SK-MEL-5 (cell line): ENCODE data around the gene TWIST2. TPM values are rescaled to one million over a fixed set of nuclear protein-coding genes. Genes with fewer than 3 reads are reported as not detected.

Source experiments
- DNase-seq: peaks from one replicate; pipeline ENCODE4 v3.0.0-alpha.2; 2016; ENCODE audit warnings: low read depth, low spot score
- in situ Hi-C: cut with HindIII; loops from 2 replicates; pipeline ENCODE4 v1.10.0; 2016; ENCODE audit warnings: low sequenced_read_pairs, high pct_unique_total_duplicates, low pct_unique_long_range_greater_than_20kb
- polyA plus RNA-seq, 2 experiments: library from polyadenylated mRNA; depleted of rRNA; stranded (reverse); fragments of >200 nt; gene quantifications; 2 replicates each; pipeline ENCODE4 v1.2.3, GENCODE V29; 2015
- total RNA-seq: library from RNA; depleted of rRNA; stranded (reverse); fragments of >200 nt; shearing (Covaris generic); gene quantifications from 2 replicates; pipeline ENCODE4 v1.2.3, GENCODE V29; 2014; rRNA removed

TWIST2 gene
- not detected in 2 replicates for total RNA-seq
- 0.65 and 0.94 TPM in 2 replicates for polyA plus RNA-seq (2015; cell fraction: cytosol; rRNA removed)
- polyA plus RNA-seq (2015; cell fraction: nucleus; rRNA removed): 0.33 TPM in 1 of 2 replicates, not detected in the other

DNA sequence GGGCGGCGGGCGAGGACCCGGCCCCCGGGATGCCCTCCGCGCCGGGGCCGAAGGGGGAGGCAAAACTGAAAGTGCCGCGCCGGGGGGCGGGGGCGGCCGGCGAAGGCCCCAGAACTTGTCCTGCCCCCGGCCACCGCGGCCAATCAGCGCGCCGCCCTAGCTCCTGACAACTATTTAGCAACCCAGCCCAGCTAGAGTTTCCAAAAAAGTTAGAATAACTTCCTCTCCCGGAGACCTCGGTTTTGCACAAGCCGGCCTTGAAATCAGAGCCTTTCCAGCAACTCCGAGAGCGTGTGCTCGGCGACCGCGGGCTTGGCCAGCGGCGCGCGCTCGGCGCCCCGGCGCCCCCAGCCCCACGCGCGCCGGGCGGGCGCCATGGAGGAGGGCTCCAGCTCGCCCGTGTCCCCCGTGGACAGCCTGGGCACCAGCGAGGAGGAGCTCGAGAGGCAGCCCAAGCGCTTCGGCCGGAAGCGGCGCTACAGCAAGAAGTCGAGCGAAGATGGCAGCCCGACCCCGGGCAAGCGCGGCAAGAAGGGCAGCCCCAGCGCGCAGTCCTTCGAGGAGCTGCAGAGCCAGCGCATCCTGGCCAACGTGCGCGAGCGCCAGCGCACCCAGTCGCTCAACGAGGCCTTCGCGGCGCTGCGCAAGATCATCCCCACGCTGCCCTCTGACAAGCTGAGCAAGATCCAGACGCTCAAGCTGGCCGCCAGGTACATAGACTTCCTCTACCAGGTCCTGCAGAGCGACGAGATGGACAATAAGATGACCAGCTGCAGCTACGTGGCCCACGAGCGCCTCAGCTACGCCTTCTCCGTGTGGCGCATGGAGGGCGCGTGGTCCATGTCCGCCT is at the start of gene TWIST2:
Gene TWIST2, plus strand, starts transcription at position 245 of the 850 bp plus-strand sequence. Its CDS starts 131 bp downstream, at position 376.
- in situ Hi-C loops: no loop called here
- DNase-seq: no peak

DNA sequence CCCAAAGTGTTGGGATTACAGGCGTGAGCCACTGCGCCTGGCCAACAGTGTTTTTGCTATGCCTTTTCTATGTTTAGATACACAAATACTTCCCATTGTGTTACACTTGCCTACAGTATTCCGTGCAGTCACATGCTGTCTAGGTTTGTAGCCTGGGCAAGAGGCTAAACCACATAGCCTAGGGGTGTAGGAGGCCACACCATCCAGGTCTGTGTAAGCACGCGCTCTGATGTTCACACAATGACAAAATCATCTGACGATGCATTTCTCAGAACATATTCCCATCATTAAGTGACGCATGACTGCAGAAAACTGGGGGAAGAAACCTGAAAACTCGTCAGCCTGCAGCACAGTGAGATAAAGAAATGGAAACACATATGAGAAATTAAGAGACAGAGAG is 46.1 kb upstream of the TWIST2 start:
- DNase-seq: peak; percentile 57
- in situ Hi-C loops: no loop called here

DNA sequence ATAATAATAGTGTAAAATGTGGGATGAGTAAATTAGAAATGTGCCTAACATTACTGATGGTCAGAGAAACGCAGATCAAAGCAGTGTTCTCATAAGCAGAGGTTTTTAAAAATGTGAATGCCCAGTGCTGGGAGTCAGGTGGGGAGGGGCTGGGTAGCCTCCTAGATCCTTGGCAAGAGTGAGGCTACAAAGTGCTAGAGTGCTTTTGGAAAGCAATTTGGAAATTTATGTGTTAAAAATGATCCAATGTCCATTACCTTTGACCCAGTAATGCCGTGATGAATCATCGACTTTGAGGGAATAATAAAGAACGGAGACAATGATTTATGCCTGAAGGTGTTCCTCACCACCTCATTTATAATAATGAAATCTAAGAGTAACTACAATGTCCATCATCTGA is 44.9 kb upstream of the TWIST2 start:
- in situ Hi-C loops: no loop called here
- no peak for DNase-seq

DNA sequence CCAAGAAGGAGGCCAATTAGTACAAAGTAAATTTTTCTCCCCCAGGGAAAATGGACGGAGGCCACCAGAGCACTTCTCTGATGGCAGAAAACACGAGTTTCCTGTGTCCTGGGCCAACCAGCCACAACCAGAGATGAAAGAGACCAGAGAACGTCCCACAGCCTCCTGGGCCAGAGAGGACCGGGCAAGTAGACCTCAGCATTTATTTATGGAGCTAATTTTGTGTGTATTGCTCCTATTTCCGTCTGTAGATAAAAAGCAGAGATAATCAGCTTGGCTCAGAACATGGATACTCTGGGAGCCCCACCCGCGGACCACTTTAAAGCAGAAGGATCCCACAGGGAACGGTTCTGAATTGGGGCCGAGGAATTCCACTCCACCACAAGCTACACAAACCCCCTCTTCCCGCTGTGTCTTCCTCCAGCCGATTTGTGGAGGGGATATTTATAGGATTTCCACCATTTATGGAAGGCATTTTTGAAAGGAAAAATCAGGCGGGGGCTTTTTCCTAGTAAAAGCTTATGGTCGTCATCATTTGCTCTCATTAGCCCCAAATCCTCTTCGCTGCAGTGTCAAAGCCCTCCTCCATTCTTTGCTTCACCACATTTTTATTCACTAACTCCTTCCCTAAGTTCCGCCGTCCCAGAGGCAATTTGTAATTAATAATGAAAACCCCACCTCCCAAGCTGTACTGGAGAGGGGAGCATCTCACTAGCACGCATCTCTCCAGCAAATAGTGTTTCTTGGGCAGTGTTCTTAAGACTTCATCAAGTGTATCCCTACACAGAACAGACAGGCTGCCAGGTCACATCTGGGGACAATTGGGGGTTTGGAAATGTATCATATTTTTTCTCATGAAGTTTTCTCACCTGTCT is 43.7 kb upstream of the TWIST2 start:
- DNase-seq: no peak
- in situ Hi-C loops: no loop called here

DNA sequence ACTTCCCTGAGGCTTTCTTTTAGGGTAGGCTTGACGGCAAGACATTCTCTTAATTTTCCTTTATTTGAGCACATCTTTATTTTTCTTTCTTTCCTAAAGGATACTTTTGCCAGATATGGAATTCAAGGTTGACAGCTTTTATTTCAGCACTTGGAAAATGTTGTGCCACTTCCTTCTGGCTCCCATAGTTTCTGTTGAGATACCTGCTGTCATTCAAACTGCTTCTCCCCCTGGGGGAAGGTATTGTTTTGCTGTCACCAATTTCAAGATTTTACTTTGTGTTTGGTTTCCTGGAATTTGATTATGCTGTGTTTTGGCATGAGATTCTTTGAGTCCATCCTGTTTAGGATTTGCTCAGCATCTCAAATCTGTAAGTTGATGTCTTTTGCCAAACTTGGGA is 39.1 kb upstream of the TWIST2 start:
- no peak for DNase-seq
- in situ Hi-C loops: no loop called here

DNA sequence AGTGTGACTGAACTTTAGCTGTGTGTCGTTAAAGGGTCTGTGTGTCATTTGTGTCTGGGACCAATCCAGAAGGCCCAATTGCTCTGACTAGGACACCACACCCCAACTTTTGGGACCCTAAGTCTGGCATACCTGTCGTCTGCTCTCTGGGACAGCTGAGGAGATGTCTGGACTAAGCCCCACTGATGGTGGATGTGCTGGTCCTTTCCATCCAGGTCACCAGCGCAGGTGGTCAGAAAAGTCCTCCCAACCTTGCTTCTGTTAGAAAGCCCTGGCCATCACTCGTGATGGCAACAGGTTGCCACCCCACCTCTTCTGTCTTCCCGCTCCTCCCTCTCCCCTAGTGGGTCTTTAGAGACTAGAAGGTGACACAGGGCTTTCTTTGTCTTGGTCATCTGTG is 37.6 kb upstream of the TWIST2 start:
- DNase-seq: no peak
- in situ Hi-C loops: no loop called here

DNA sequence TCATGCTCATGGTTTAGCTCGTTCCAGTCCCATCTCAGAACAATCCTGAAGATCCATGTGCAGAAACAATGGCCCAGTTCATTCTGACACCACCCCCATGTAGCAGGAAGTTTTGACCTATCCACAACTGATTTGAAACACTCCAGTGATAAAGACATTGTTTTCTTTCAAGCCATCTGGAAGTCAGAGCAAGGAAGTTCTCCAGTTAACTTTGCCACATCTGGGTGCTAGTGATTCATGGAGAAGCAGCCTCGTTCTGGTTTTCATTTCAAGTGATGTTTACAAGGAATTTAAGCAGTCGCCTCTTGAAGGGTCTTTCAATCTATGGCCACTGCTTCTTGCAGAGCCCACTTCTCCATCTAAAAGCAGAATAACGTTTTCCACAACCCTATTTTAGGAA is 36.6 kb upstream of the TWIST2 start:
- no peak for DNase-seq
- in situ Hi-C loops: no loop called here

DNA sequence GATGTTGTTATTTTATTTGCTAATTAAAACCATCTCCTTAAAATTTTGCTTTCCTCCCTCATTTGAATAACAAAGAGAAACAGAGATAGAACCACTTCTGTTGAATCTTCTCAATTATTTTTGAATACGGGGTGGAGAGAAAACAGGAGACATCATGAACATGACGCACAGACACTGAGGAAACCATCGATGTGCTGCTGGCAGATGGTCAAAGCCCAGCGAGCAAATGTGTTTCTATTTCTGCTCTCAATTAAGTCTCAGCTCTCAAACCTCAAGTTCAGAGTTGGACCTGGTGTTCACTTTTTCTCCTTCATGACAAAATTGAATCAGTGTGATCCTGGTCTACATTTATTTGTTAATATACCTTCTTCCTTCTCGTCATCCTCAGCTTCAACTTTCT is 36.1 kb upstream of the TWIST2 start:
- DNase-seq: no peak
- in situ Hi-C loops: no loop called here

DNA sequence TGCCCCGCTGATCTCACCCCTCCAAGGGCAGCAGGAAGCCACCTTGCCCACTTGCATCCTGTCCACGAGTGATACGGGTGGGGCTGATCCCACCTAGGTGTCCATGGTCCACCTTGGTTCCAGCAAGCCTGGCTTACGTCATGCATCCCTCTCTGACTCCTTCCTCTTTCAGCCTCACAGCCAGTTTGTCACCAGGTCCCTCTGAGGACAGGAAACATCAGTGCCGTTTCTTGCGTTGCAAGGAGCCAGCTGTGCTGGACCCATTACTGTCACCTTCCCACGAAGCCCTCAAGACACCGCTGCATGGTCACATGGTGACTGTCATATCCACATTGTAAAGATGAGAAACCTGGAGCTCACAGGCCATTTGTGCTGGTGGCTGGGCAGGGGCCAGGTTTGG is 34.8 kb upstream of the TWIST2 start:
- DNase-seq: no peak

DNA sequence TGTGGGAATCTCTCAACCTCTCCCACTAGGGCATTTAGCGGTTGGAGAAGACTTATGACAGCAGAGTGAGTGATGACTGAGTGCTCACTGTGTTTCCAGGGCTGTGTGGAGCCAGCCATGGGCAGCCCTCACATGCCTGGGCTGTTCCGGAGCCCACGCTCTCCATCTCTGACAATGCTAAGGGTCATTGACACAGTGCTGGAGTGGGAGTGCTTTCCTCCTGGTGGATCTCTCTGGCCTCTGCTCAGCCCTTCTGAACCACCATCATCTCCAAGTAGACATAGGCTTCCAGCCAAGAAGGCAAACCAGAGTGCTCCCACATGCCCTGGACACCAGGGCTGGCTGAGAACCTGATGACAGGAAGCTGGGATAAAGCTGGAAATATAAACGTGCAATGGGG is 33.1 kb upstream of the TWIST2 start:
- in situ Hi-C loops: no loop called here
- DNase-seq: no peak

More for the DNA sequence above, 34.8 kb upstream of the TWIST2 start:
- in situ Hi-C loops: no loop called here

DNA sequence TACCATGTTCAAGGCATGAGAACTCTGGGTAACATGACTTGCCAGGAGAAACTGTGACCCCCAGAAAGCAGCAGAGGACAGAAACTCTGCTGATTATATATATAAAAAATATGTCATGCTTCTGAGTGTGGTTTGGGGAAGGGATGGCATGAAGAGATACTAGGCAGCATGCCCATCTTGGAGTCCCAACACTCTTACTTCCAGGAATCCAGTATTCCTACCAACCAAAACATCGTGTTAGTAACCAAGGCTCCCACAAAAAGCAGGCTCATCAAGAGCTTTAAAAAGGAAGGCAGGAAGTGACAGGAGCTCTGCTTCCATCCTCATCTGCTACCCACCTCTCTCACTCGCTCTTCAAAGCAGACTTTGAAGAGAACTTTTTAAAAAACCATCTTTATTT is 31.6 kb upstream of the TWIST2 start:
- in situ Hi-C loops: no loop called here
- DNase-seq: no peak

DNA sequence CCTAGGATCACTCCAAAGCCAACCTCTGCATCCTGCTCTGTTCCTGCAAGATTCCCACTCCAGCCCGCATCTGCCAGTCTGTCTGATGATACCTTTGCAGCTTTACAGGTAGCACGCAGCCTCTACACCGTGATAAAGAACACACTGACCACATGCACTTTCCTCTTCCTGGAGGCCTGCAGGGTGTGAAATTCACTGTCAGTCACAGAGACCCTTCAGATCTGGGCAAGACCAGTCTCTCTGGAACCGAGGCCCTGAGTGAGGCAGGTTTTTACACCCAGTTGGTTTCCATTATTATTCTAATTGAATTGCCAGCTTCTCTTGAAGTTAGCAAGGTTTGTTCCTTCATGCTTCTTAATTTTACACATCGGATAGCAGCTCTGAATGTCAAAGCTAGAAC is 30.5 kb upstream of the TWIST2 start:
- DNase-seq: no peak
- in situ Hi-C loops: no loop called here

DNA sequence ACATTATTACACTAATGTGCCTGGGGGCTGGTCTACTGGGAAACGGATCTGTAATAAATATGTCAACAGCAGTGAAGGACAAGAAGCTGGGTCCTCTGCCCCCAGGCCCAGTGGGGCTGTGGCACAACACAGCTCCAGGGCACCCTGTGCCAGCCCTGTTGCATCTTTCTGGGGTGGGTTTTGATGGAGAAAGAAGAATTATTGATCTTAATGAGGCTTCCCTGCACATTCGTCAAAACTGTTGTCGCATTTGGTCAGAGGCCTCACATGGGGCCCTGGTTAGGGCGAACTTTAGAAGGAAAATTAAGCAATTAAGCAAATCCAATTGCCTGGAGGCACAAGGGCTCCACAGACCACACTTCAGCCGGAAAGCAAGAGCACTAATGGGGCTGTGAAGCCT is 30.0 kb upstream of the TWIST2 start:
- in situ Hi-C loops: no loop called here
- no peak for DNase-seq

DNA sequence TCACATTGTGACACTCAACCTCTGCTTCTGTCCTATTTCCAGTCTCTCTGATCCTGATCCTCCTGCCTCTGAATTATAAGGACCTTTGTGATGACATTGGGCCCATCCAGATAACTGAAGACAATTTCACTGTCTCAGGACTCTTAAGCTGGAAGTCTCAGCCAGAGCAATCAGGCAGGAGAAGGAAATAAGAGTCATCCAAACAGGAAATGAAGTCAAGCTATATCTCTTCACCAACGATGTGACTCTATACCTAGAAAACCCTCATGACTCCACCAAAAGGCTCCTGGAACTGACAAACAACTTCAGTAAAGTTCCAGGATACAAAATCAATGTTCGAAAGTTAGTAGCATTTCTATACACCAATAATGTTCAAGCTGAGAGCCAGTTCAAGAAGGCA is 29.3 kb upstream of the TWIST2 start:
- in situ Hi-C loops: no loop called here
- DNase-seq: no peak

DNA sequence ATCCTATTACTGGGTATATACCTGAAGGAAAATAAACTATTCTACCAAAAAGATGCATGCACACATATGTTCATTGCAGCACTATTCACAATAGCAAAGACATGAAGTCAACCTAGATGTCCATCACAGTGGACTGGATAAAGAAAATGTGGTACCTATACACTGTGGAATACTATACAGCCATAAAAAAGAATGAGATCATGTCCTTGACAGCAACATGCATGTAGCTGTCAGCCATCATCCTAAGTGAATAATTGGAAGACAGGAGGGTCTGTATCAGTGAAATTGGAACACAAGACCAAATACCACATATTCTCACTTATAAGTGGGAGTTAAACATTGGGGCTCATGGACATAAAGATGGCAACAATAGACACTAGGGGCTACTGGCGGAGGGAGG is 27.7 kb upstream of the TWIST2 start:
- no peak for DNase-seq
- in situ Hi-C loops: no loop called here

DNA sequence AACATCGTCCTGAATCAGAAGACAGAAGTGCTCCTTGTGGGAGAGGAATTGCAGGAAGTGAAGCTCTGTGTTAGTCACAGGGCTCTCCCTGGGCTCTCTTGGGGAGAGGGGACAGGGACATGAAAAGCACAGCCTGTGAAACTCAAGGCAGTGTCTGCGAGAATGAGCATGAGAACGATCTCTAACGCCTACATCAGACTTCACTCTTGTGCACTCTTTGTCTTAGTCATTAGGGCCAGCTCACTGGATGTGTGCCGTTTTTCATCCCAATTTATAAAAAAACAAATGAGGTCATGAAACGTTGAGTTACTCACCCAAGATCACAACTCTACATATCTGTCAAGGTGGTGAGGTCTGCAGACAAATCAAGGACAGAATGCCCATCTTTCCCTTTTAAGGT is 27.0 kb upstream of the TWIST2 start:
- no peak for DNase-seq
- in situ Hi-C loops: no loop called here

DNA sequence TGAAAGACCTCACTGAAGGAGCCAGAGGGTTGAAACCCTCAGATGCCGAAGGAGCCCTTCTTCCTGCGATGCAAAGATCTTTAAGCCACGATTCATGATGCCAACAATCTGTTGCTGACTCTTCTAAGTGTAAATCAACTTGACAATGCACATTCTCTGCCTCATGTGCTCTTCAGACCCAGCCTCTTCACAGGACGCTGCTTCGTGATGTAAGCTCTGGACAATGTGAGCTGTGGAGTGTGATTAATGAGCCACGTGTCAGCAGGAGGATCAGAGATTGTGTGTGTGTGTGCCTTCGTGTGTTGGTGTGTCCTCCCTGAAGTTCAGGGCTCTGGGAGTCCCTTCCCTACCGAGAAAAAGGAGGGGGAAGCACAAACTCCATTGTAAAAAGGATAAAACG is 26.5 kb upstream of the TWIST2 start:
- in situ Hi-C loops: no loop called here
- no peak for DNase-seq

DNA sequence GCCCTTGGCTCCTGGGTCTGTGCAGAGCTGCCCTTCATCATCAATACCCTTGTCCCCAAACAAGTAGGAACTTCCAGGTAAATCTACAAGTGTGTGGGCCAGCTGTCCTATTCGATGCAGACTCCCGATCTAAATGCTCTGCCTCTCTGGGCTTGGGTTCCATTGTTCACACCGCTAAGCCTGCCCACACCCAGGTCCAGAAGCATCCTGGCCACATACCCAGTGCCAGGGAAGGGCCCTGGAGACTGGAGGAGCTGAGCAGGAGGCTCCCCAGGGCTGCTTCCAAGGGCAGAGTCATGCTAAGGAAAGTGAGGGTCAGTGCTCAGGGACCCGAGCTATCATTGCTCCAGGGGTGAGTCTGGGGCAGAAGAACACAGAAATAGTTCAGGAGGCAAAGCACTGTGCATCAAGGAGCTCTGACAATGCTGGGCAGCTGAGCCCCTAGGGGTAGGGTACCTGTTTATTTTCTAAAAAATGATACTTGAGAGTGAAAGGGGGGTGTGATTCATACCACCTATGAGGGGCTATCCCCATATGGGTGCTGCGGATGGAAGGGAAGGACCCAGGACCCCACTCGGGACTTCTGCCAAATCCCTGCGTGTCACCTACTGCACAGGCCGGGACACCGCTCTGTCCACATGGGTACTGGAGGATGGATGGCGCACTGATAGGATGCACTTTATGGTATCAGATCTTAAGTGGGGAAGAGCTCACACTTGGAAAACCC is 25.8 kb upstream of the TWIST2 start:
- in situ Hi-C loops: no loop called here
- DNase-seq: no peak
